G401.6 (cell line): ENCODE measurements around the gene DIS3L2.
"Not testable (repeated sequence)": the region's sequence is repeated elsewhere in the genome, so short reads cannot be mapped to it uniquely, and the experiment has no call there.

Source experiments
- FAIRE-seq: peaks from 2 replicates; lab custom pipeline; 2012; peaks lifted over from hg19 to GRCh38; lab: Jason Lieb, UNC

The DIS3L2 gene

DNA sequence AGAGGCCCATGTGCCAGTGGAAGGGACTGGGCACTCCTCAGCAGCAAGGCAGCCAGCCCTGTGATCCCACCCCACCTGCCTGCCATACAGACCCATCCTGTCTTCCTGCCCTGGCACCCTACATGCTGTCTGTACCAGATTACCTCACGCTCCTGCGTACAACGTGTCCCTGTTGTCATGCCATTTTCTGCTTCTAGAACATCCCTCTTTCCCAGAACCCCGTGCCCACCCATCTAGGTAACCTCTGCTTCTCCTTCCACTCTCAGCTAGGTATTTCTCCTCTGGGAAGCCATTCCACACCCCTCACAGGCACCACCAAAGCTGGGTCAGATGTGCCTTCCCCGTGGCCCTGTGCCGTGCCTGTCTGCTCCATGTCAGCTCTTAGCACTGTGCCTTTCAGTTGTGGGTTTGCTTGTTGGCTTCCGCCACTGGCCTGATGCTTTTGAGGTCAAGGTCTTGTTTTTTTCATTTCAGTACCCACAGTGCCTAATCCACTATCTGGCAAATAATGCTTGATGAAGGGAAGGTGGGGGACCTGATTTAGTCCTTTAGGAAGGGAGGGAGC is 345.3 kb downstream of the DIS3L2 start:
- FAIRE-seq, result no peak

DNA sequence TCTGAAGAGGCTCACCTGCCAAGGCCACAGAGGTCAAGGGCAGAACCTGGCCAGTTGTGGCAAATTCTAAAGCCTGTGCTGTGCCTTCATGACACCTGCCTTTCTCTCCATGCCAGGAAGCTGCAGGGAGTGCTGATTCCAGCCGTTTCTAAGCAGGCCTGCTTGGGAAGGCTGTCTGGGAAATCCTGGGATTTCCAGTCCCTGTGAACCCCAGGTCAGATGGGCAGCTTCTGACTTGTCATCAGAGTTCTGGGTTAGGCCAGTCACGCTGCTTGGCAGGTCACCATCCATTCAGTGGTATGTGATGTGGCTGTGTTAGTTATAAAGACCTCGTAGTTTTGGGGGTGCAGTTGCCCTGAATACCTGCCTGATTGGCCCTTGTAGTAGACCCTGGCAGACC is 346.3 kb downstream of the DIS3L2 start:
- FAIRE-seq, result no peak

DNA sequence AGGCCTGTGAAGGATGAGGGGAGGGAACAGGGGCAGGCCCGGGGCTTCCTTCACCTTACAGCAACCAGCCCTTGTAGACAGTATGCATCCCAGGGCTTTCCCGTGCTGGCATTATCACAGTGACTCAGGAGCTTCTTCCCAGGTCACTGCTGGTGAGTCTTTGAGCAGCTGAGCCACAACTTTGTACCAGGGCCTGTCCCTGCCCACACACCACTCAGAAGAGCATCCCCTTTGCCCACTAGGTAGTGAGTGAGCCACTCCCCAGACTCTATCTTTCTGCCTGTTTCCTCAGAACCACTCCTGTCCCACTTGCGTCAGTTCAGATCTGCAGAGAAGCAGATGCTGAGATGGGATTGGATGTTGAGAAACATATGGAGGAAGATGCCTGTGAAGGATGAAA is 347.5 kb downstream of the DIS3L2 start:
- no peak for FAIRE-seq

DNA sequence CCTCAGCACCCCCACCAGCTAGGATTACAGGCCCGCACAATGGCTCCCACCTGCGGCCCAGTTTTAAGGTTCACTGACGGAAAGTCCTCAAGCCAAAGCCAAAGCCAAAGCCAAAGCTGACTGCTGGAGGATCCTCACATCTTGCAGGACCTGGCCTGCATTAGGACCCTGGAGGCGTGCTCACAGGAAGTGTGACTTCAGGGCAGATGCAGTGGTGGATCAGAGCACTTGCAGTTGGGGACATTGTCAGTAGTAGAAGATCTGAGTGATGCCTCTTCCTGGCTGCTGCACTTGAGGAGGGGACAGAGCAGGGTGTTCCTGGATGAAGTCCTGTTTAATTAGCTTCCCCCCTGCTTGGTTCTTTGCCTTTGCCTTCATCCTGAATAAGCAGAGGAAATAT is 348.1 kb downstream of the DIS3L2 start:
- FAIRE-seq, result no peak

DNA sequence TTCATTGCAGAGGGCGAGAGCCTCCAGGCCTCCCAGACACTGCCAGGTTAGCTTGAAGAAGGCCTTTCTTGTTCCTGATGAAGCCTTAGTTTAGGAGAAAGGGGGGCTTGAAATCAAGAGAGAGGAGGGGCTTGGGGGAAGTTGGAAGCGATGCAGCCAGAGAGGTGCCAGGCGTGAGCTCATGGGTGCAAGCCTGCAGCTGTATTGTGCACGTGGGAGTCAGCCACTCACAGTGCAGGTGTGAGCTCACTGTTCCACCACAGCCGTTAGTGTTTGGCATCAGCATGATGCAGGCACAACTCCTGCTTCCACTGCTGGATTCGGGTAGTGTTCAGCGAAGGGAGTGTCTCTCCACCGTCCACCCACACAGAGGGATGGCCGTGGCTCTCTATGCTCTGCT is 348.6 kb downstream of the DIS3L2 start:
- no peak for FAIRE-seq

DNA sequence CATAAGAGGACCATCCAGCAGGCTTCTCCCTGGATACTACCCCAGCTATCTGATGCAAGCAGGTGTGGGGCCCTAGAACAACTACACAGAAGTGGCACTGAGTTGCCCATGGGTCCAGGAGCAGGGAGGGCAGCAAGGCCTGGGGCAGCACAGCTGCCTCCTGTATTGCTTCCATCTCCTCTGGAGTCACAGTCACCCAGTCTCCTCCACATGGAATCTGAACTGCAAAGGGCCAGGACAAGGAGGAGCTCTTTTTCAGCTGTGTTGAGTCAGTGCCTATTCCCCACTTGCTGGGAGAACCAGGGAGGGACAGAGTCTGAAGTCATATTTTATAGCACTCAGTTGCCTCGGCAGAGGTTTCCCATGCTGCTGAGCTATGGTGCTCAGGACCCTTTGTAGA is 349.2 kb downstream of the DIS3L2 start:
- FAIRE-seq, result no peak

DNA sequence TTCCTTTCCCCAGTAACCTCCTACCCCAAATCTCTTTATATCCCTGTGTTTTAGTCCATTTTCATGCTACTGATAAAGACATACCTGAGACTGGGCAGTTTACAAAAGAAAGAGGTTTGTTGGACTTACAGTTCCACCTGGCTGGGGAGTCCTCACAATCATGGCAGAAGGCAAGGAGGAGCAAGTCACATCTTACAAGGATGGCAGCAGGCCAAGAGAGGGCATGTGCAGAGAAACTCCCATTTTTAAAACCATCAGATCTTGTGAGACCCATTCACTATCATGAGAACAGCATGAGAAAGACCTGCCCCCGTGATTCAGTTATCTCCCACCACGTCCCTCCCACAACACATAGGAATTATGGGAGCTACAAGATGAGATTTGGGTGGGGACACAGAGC is 352.1 kb downstream of the DIS3L2 start:
- FAIRE-seq, result not testable (repeated sequence)

DNA sequence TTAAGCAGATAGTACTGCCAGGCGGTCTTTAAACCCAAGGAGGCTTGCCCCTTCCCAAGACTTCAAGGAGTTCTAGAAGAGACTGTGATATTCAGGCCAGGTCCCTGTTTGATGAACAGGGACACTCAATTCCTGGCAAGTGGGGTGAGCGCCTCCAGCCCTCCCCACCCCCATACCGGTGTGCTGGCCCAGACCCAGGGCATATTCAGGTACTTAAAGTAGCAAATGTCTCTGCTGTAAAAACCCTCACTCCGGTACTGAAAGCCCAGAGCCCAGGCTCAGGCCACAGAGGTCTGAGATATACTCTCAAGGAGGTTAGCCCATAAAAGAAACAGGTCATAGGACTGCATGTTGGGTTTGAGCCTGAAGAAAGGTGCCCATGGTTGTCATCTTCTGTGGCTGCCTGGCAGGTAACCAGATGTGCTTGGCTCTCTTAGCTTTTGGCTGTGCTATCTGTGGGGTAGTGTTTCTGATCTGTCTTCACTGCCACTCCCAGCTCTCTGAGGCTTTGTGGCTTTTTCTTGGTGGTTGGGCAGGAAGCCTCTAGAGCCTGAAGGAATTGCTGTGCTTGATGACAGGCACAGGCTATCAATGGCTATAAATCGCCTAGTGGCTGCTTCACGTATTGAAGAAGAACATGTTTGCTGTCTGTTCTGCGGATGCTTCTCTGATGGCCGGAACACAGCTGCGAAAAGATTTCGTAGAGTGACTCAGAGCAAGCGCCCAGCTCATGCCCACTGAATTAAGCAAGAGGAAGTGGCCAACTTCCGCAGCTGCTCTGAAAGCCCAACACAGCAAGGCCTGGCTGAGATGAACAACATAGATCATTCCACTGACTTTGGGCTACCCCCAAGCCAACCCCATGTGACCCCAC is 353.8 kb downstream of the DIS3L2 start:
- no peak for FAIRE-seq

DNA sequence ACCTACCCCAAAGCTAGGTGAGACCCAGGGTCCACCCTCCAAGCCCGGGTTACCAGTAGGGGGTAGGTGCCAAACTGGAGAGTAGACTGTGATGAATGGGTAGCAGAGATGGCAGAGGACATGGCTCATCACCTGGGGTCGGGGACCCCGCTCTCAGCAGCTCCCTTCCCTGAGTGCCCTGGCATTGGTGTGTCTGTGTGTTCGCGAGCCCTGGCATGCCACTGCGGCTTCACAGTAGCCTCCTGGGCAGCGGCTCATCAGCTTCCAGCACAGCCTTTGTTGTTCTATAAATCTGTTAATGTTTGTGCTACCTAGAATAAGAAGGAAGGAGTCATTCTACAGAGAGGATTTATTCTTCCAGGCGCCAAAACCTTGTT is 354.4 kb downstream of the DIS3L2 start:
- FAIRE-seq, result no peak

DNA sequence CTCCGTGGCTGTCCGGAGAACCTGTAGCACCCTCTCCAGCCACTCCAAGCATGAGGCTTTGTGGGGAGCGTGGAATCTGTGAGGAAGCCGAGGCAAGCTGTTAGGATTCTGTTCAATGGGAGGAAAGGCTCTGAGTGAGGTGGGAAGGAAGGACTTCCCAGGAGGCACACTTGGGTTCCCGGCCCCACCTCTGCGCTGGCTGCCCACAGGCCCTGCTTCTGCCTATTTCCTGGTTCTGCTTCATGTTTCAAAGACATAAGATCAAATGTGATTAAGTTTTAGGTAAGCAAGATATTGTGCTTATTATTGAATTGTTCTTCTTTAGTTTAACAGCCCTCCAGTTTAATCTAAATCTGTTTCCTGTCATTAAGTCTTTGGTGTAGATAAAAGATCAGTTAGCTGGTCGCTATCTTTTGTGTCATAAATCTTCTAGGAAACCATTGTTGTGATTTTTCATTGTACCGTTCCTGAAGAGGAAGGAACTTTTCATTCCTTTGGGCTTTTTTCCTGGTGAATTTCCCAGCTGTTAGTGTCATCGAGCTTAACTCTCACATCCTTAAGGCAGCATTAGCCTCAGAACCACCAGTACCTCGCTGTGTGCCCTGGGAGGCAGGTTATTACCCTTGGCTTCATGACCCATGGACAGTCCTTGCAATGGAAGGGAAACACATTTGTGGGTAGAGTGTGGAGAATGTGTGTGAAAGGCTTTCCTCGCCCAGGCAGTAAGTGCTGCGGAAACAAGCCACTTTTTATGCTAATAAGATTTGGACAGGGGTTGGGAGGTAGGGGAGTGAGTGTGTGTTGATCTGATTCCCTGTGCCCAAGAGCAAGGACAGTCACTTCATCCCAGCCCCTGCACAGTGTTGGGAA is 355.2 kb downstream of the DIS3L2 start:
- FAIRE-seq, result no peak

DNA sequence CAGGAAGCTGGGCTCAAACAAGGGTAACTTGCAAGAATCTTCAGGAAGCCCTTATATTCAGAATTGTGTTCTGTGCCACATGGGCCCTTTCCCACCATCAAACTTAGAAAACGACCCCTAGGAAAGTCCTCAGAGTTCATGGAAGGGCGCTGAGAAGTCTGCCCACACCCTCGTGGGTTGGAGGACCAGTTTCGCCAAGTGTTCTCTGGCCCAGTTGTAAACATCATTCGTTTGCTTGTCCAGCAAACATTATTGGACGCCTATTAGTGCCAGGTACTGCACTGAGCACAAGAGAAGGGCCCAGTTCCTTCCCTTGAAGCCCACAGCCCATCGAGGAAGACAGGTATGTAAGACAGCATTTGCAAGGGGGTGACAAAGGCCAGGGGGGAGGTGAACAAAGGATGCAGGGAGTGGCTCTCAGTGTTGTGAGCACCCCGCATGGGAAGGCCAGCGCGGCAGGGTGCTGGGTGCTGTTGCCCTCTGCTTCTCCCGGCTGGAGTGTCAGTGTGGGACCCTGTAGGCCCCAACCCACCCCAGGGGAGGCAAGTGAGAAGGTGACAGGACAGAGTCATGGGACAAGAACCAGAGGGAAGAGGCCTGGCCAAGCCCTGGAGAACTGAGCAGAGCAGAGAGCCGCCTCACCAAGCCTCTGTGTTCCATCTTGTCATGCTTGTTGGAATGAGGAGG is 356.8 kb downstream of the DIS3L2 start:
- no peak for FAIRE-seq

DNA sequence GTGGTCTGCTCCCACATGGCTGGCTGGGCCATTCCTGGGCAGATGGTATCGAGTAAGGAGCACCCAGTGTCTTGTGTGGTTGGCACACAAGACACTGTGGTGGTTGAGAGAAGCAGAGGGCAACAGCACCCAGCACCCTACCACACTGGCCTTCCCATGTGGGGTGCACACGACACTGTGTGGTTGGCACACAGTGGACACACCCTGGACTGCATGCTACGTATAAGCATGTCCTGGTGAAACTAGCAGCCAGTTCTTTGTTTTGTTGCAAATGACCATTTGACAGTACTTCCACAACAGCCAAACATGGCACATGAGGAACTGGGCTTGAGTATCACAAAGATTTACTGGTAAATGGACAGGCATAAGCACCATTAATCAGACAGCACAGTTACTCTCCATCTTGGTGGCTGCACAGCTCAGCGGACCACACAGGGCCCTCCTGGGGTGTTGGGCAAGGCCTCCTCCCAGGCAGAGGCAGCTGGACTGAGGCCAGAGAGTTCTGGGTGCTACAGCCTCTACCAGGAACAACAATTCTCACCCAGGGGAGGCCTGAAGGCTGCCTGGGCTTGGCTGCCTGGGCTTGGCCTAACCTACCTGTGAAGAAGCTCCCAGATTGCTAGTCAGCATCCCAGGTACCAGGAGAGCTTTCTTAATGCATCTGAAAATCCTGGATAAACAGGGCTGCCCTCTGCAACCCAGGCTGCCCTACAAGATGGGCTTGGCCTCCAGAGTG is 357.7 kb downstream of the DIS3L2 start:
- FAIRE-seq, result no peak

DNA sequence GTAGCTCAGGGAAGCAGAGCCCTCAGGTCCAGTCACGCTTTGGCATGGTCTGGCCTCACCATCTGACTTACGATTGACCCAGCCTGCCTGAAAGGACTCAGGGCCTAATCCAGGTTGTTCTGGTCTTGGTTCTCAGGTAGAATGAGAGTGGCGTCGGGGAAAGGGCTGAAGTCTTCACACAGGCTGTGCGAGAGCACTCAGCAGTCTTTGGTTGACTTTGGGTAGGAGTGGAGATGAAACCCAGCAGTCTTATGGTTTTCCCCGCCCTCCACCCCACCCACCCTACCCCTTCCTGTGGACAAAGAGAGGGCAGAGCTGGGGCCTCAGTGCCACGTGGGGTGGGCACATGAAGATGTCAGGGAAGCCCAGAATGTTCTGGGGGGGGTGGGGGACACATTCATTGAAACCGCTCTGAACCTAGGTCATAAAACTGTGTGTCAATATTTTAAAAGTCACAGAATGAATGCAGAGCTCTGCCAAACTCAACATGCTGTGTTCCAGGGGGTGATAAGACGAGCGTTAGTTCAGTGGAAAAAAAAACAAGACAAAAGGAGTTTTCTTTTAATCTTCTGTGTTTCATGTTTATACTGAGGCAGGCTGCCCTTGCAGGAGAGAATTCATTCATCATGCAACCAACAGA is 358.4 kb downstream of the DIS3L2 start:
- no peak for FAIRE-seq

DNA sequence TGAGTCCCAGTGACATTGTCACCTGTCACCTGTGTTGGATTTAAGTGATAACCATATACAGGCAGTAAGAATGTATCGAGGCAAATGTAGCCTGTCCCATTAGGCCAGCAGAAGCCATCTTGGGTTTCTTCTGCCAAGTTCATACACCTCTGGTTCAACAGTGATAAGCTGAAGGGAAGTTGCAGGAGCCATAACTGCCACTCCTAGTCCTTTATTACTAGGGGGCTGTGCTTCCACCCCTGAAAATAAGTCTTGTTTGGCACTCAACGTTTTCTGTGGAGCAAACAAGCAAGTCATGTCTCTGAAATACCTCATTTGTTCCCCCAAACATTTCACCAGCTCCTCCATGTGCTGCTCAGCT is 358.9 kb downstream of the DIS3L2 start:
- FAIRE-seq, result no peak

DNA sequence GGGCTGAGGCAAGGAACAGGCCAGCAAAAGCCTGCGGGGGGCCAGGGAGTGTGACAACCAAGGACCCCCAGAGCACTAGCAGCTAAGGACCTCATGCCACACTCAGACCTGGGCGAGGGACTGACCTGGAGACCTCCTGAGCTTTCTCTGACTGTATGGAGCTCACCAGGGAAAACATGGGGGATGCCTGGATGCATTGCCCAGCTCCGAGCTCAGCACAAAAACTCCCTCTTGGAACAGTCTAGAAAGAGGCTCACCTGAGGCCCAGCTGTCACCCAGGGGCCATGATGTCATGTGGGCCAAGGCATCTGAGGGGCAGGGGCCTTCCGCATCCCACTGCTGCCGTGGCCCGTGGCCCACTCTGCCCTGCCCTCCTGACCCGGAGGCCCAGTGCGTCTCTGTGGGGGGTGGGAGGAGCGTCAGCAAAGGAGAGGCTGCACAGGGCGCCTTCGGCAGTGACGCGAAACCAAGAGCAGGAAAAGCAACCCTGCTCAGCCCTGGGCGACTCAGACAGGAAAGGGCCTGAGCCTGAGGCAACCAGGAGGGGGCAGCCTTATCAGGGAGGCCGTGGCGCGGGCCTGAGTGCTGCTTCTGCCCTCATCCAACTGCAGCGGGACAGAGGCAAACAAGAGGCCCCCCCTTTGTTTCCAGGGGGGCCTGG is 359.8 kb downstream of the DIS3L2 start:
- FAIRE-seq, result no peak

DNA sequence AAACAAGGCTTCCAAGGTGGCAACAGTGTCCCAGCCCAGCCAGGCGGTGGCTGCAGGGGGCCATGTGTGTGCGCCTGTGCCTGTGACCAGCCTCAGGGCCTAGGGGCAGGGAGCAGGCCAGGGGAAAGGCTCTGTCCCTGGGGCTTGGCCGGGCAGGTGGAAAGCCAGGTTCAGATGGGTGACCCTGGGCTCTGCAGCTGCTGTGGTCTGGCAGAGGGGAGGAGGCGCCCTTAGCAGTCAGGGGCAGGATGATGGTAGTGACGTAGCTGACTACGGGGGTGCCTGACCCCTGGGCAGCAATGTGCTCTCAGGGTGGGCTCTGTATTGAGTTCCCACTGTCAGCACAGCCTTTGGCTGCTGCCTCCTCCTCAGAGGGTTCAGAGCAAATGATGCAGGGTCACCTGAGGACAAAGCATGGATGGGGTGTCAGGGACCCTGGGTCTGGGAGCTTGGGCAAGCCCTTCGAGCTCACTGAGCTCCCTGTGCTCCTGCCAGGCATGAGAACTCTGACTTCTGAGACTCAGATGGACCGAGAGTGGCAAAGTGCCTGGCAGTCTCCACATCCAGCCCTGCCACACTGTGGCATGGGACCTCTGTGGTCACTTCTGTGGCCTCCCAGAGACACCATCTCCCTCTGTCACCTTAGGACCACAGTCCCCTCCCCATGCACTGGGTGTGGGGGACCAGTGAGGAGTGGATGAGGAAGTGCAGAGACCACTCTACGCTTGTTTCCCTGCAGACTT is 360.5 kb downstream of the DIS3L2 start:
- FAIRE-seq, result no peak

DNA sequence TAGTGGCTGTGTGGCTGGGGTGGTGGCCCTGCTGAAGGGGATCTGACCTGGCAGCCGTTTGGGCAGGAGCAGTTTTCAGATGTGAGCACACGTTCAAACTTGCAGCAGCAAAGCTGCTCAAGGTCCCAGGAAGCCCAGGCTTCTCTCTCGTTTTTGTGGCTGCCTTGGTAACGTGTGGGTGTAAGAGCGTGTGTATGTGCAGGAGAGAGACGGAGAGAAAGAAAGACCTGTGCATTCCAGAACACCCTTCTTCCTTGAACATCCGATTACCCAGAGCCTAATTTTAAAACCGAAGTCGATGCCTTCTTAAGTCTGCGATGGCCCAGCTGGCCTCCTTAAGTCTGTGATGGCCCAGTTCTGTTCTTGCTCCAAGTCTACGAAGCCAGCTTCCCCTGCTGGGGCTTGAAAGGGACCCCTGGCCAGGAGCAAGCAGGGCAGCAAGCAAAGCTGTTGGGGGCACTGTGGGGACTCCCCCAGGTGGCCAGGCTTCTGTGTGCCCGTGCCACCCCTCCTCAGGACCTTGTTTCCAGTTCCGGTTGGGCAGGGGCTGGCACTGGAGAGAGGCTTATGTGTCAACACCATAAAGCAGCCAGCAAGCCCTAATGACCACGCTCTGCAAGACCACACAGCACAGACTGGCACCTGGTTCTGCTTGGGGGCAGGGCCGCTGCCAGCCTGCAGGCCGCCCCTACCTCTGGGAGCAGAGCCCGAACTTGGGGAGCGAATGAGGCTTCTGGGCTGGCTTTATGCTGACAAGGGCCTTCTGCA is 361.2 kb downstream of the DIS3L2 start:
- FAIRE-seq, result no peak

DNA sequence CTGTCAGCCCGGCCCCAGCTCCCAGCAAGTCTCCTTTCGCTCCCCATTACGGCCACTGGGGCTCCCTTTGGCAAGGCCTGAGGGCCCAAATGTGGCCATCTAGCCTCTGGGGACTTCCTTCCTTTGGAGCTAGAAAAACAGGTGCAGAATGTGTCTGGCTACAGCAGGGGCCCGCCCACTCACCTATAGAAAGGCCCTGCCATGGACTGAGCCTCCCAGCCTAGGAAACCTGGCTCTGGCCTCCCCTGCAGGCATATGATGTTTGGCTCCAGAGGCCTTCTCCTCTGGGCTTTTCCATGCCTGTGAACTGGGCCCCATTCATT is 361.8 kb downstream of the DIS3L2 start:
- FAIRE-seq, result no peak

DNA sequence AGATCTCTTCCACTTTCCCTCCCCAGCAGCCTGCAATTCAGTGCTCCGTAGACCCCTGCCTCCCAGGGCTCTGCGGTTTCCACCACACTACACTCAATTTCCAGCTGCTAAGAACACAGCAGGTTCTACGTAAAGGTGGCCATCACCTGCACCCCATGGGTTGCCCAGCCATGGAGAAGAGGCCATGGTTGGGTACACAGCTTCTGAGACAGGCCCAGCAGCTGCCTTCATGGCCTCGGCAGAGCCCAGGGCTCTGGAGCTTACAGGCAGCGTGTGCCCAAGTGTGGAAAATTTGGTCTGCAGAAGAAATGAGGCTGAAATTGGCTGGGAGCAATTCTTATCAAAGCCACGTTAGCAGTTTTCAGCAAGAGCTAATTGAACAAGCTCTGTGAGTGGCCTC is 362.5 kb downstream of the DIS3L2 start:
- not testable (repeated sequence) for FAIRE-seq

DNA sequence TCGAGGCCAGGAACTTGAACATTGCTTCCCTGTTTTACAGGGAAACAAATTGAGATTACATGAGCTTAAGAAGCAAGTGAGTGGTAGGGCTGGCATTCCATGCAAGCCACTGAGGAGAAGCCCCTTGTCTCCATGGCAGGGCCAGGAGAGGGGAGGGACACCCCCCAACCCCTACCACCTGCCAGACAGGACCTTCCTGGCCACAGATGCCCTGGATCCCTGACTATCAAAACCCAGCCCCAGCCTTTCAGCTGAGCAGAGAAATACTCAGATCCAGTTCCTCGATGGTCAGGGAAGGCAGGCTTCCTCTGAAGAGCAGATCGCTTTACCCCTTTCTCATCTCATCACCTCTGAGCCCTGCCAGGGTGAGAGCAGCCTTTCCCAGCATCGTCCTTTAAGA is 363.3 kb downstream of the DIS3L2 start:
- FAIRE-seq, result no peak
